Posterior cingulate gyrus (tissue), 11 donors: Measurements from ENCODE around the gene RIPPLY3.
"Not testable (repeated sequence)": the region's sequence is repeated elsewhere in the genome, so short reads cannot be mapped to it uniquely, and the experiment has no call there.

Experiments used
- DNase-seq, 10 donors: peaks; one replicate each; pipeline versions ENCODE4 v3.0.0 to v3.0.0-alpha.2; 2020 to 2021; ENCODE audit warnings: mixed read lengths in 3 of 10
- intact Hi-C: fragments of 100-400 bp; cut with DNase I; formaldehyde crosslinking; loops from one replicate; pipeline ENCODE4 v1.15.1; 2023

Gene RIPPLY3

DNA sequence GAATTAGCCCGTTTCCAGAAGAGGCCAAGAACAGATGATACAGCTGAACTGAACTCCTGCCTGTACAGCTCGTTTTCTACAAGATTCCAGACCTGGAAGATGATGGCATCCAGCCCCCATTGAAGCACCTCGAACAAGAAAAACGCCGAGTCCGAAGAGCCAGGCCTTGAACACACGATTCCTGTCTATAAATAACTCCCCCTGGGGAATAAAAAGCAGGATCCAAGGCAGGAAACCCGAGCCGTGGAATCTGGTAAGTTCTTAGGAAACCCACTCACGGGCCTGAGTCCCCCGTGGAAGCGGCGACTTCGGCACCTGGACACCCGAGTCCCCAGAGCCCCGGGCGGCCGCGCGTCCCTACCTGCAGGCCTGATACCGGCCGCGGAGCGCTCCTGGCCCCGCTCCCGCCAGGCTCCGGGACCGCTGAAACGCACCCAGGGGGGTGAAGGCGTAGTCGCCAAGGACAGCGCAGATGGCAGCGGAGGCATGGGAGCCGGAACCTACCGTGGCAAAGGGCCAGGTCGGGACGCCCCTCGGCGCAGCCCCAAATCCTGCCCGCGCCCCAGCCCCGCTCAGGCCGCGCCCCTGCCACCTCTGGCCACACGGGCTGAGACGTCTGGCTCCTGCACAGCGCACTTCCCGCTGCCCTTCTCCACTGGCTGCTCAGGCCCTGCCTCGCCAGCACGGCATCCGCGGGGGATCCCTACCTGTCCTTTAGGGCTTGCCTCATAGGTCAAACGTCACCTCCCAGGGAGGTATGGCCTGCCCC lies 26.0 kb upstream of the RIPPLY3 start:
- intact Hi-C loops, result no loop called here
- peak in 5 of 10 donors; percentile 12 to 89 (median 37) for DNase-seq

DNA sequence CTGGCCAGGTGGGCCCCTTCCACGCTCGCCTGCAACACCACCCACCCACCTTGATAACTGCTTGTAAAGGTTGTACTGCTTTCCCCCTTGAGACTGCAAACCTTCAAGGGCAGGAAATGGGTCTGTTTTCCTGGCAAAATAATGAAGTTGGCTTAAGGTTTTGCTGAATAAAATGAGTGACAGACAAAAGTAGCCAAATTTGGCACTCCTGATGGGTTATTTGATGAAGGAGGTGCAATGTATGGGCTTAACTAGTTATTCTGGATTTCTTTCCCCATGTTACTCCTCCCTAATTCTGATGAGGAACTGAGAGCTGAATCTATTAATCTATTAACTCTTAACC lies 25.5 kb upstream of the RIPPLY3 start:
- no peak for DNase-seq
- intact Hi-C loops, result no loop called here

DNA sequence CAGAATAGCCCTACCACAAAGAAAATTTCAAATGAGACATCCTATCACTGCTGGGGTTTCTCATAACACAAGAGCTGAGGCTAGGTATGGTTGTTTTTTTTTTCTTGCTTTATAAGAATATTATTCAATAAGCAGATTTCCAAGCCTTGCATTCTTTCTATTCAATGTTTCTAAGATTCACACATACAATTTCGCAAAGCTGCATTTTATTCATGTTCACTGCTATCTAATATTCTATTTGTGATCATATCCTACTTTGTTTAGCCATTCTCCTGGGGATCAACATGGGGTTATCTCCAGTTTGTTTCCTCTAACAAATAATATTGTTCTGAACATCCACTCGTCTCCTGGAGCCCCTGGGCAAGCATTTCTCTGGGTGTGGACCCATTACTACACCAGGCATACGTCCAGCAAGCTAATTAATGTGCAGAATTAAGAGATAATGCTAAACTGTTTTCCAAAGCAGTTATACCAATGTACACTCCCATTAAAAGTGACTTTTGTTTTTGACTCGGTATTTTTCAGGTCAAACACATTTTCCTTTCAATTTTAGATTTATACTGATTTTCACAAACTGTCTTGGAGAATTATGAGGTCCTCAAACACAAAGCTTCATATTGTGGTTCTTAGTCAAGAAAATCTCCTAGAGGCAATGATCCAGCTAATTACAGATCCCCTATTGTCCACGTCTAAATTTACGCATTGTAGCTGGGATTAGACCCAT lies 24.4 kb upstream of the RIPPLY3 start:
- intact Hi-C loops, result no loop called here

DNA sequence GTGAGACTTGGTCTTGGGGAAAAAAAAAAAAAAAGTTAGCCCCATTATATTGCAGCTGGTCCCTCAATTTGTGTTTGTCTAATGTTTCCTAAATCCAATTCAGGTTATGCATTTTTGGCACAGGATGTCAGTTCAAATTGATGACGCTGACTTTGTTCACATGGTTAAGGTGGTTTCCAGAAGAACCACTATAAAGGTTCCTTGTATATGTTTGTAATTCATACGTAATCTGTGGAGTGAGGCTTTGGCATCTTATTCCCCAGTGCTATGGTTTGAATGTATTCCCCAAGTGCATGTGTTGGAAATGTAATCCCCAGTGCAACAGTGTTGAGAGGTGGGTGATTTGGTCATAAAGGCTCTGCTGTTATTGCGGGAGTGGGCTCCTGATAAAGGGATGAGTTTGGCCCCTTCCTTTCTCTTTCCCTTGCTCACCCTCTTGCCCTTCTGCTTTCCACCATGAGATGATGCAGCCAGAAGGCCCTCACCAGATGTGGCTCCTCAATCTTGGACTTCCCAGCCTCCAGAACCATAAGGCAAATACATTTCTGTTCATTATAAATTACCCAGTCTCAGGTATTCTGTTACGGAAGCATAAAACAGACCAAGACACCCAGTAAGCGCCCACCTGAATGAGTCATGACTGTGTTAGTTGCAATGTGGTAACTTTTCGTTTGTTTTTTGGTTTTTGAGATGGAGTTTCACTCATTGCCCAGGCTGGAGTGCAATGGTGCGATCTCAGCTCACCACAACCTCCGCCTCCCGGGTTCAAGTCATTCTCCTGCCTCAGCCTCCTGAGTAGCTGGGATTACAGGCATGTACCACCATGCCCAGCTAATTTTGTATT lies 20.5 kb upstream of the RIPPLY3 start:
- intact Hi-C loops, result no loop called here
- DNase-seq, result peak in 1 of 10 donors; percentile 8

More for the DNA sequence above, 24.4 kb upstream of the RIPPLY3 start:
- no peak for DNase-seq

DNA sequence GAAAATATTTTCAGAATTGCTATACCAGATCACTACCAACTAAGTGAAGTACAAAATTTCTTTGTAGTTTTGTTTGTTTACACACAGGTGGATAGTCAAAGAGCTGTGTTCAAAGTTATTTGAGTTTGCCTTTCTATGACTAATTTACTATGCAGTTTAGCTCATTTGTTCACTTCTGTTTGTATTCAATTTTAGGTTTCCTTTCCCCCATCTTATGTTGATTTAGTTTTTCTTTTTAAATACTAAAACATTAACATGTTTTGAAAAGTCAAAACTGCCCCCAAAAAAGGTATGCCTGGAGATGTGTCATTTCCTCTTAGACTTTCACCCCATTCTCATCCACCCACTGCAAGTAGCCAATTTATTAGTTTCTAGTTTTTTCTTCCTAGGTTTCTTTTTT lies 18.7 kb upstream of the RIPPLY3 start:
- intact Hi-C loops, result no loop called here
- no peak for DNase-seq

DNA sequence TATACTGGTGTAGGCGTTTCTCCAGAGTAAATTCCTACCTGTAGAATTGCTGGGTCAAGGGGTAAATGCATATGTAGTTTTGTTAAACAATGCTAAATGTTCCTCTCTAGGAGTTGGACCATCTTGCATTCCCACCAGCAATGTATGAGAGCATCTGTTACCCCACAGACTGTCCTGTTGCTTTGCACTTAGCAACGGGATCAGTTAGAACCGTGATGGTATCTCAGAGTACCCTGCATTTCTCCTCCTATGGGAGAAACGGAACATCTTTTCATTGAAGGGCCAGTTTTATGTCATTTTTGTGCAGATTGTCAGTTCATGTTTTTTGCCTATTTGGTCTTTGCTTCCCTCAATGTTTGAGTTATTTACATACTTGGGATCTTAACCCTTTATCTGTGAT lies 18.0 kb upstream of the RIPPLY3 start:
- intact Hi-C loops, result no loop called here
- DNase-seq, result no peak

DNA sequence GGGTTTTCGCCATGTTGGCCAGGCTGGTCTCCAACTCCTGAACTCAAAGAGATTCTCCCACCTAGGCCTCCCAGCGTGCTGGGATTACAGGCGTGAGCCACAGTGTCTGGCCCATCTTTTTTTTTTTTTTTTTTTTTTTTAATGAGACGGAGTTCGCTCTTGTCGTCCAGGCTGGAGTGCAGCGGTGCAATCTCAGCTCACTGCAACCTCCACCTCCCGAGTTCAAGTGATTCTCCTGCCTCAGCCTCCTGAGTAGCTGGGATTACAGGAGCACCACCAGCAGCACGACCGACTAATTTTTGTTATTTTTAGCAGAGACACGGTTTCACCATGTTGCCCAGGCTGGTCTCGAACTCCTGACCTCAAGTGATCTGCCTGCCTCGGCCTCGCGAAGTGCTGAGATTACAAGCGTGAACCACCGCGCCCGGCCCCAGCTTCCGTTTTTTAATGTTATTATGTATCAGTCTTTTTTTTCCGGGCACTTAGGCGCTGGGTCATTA lies 17.3 kb upstream of the RIPPLY3 start:
- DNase-seq, intact Hi-C loops: not testable (repeated sequence)

DNA sequence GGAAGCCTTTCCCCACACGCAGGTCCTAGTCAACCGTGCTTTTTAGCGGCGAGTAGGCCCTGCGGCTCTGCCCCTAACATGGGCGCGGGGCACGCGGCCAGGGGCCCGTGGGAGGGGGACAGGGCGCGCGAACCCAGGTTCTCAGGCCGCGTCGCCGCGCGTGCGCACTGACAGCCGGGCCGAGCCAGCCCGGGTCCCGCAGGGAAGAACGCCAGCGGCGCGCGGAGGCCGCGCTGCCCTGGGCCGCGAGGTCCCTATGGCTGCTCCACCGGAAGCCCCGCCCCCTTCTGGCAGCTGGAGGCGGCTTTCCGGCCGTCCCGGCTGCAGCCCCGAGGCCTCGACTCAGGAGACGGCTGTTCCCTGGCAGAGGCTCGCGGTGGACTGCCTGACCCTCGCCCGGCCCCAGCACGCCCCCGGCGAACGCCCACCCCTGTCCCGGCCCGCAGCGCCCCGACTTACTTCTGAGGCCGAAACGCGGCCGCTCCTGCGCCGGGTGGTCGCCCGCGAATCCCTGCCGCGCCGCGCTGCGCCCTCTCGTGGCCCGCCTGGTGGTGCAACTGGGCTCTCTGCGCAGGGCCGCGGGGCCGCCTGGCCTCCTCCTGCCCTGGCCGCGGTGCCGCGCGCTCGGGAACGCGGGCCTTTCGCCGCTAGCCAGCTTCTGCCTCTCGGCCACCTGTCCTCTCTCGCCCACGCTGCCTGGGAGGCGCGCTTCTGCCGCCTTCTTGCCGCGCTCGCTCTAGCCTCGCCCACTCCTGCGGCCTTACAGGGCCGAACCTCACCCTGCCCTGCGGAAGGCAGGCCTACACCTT lies 16.6 kb upstream of the RIPPLY3 start:
- intact Hi-C loops, result loop anchor here (5.0 kb wide), 1 partner anchor 82 kb away; the partner anchor contains the start of genes PIGP and TTC3
- peak; percentile 81 to 98 (median 88) for DNase-seq

DNA sequence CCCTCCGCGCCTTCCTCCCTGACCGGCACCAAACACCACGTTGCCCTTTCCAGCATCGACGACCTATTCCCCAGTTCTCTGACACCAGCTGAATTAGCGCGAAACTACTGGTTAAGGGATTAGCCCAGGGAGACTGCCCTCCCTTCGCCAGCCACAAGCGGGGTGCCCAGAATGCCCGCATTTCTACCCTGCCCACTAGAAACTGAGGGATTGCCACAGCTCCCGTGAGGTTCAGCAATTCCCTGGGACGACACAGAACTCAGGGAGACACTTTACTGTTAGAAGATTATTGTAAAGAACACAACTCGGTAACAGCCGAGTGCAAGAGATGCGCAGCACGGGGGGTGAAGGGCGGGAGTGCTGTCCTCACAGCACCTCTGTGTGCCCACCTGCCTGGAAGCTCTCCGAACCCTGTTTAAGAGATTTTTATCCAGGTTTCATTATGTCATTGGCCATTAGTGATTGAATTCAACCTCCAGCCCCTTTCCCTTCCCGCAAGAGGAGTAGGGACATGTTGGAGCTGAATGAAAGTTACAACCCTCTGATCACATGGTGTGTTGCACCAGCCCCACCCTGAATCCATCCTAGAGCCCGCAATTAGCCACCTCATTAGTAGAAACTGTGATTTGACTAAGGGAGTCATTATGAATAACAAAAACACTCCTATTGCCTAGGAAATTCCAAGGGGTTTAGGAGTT lies 15.8 kb upstream of the RIPPLY3 start:
- intact Hi-C loops, result loop anchor here (5.0 kb wide), 1 partner anchor 82 kb away; the partner anchor contains the start of genes PIGP and TTC3

DNA sequence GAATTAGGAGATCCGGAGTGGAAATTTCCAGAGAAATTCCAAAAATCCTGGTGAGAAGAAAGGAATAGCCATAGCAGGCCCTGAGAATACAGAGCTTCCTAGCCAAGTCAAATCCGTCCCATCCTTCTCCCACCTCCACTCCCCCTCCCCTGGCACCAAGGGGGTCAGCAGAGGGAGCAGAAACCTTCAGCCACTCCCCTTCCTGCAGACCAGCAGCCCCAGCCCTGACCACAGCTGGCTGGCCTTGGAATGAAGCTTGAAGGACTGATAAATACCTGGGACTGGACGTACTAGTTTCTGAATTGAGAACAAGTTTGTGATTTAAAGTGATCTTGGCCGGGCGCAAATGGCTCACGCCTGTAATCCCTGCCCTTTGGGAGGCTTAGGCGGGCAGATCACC lies 13.8 kb upstream of the RIPPLY3 start:
- no peak for DNase-seq
- intact Hi-C loops, result loop anchor here (5.0 kb wide), 1 partner anchor 80 kb away; the partner anchor contains the start of genes PIGP and TTC3

More for the DNA sequence above, 15.8 kb upstream of the RIPPLY3 start:
- peak in 1 of 10 donors; percentile 85 for DNase-seq

DNA sequence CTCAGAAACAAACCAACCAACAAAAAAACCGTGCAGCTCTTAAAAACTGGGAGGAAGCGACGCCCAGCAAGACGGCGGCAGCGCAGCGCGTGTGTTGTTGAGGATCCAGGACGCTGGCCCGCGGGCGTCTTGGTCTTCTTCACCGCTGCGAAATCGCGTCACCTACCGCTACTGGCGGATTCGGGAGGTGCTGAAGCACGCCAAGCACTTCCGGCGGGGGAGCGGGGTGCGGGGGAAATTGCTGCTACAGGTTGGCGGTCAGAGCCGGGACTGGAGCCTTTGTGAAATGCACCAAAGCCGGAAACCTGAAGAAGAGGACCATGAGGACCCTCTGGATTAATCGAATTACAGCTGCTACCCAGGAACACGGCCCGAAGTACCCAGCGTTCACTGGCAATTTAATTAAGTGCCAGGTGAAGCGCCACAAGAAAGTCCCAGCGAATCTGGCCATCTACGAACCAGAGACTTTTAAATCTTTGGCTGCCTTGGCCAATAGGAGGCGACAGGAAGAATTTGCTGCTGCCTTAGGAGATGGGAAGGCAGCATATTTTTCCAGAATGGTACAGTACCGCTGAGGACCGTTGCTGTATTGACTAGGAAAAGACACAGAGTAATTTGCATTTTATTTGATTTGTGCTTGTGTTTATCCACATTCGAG lies 11.9 kb upstream of the RIPPLY3 start:
- no peak for DNase-seq
- intact Hi-C loops, result loop anchor here (5.0 kb wide), 1 partner anchor 78 kb away; the partner anchor contains the start of genes PIGP and TTC3

DNA sequence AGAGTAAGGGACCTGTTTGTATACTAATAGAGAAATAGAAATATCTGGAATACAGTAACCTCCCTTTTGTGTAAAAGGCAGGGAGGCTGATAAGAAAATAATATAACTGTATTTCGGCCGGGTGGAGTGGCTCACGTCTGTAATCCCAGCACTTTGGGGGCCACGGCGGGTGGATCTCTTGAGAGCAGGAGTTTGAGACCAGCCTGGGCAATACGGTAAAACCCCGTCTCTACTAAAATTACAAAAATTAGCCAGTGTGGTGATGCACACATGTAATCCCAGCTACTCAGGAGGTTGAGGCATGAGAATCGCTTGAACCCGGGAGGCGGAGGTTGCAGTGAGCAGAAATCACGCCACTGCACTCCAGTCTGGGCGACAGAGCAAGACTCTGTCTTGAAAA lies 11.2 kb upstream of the RIPPLY3 start:
- intact Hi-C loops, DNase-seq: not testable (repeated sequence)

DNA sequence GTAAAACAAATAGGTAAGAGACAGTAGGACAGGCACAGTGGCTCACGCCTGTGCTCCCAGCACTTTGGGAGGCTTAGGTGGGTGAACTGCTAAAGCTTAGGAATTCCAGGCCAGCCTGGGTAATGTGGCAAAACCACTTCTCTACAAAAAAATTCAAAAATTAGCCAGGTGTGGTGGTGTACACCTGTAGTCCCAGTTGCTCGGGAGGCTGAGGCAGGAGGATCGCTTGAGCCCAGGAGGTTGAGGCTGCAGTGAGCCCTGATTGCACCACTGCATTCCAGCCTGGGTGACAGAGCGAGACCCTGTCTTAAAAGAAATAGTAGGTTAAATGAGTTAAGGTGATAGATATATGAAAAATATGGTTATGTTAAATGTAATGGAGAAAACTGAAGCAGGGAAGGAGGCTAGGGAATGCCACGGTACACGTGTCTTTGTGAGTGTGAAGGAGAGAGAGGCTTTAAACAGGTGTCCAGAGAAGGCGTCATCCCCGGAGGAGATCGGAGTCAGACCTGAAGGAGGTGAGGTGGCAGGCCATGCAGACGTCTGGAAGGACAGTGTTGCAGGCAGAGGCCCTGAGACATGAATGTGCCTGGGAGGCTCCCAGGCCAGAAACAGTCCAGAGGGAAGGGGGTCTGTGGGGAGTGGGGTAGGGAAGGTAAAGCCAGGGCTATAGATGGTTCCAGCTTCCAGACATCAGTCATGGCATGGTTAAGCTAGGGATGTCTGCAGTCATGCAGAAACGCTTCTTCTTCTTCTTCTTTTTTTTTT lies 7.2 kb upstream of the RIPPLY3 start:
- intact Hi-C loops, result no loop called here
- peak in 1 of 10 donors; percentile 43 for DNase-seq

DNA sequence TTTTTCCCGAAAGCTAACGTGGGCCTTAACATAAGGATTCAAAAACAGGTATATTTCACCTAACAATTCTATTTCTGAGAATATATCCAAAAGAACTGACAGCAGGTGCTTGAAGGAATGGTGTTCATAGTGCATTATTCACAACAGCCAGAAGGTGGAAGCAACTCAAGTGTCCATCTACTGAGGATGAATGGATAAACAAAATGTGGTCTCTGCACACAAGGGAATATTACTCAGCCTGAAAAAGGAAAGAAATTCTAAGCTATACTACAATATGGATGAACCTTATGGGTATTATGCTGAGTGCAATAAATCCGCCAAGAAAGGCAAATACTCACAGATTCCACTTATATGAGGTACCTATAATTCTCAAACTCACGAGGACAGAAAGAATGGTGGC lies 6.1 kb upstream of the RIPPLY3 start:
- intact Hi-C loops, result no loop called here
- DNase-seq, result no peak

DNA sequence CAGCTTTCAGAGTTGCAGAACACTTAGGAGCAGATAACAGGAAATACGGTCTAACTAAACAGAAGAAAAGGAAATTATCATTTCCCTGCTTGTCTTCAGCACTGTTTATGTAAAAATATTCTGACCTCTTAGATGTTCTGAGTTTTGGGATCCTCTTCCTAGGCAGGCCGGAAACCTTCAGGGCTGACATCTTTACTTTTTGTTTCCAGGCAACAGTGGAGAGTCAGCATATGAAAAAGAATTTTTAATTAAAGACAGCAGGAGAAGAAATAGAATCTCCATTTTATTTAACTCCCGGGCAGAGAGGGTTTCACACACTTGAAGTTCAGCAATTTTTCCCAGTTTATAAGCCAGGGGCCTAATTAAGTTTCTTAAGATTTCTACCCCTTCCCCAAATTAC lies 5.1 kb upstream of the RIPPLY3 start:
- no peak for DNase-seq
- intact Hi-C loops, result no loop called here

DNA sequence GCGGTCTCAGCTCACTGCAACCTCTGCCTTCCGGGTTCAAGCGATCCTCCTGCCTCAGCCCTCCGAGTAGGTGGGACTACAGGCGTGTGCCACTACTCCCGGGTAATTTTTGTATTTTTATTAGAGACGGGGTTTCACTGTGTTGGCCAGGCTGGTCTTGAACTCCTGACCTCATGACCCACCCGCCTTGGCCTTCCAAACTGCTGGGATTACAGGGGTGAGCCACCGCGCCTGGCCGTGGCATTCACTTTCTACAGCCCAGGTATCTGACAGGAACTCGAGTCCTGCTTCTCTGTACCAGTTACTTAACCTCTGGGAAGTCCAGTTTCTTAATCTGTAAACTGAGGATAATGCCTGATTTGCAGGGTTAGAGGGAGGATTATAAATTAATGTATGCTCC lies 3.7 kb upstream of the RIPPLY3 start:
- DNase-seq, intact Hi-C loops: not testable (repeated sequence)

DNA sequence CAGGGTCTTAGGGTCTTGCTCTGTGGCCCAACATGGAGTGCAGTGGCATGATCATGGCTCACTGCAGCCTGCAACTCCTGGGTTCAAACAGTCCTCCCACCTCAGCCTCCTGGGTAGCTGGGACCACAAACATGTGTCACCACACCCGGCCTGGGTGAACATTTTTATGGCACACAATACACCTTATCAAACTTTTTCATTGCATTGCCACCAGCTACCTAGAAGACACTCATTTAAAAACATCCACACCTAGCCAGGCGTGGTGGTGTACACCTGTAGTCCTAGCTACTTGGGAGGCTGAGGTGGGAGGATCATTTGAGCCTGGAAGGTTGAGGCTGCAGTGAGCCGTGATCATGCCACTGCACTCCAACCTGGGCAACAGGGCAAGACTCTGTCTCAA lies 2.6 kb upstream of the RIPPLY3 start:
- intact Hi-C loops, result not testable (repeated sequence)
- DNase-seq, result peak in 1 of 10 donors; percentile 31
